ENCODE data around the gene CFAP97D2.
"Not testable (repeated sequence)": the region's sequence is repeated elsewhere in the genome, so short reads cannot be mapped to it uniquely, and the experiment has no call there.

Gene CFAP97D2

GRCh38 chr13:114157869-114158495 lies 21.1 kb upstream of the CFAP97D2 start:
- DNase-seq = no peak
- peaks cover 49% of the 10 kb centered on the region for H3K4me1 ChIP-seq (ENCODE audit: control insufficient read depth, insufficient read depth, low read length, poor library complexity, severe bottlenecking)
- no peak overlapping the region for H3K4me3 ChIP-seq (ENCODE audit: insufficient read depth, low read depth, low read length, poor library complexity, severe bottlenecking)
- H3K9me3 ChIP-seq (ENCODE audit: control insufficient read depth, low read length) = no peaks in the 10 kb centered on the region
- no peaks in the 10 kb centered on the region for H3K36me3 ChIP-seq (ENCODE audit: control insufficient read depth, insufficient read depth, low read length)
- no peaks in the 10 kb centered on the region for H3K27me3 ChIP-seq (replicated peaks; ENCODE audit: control insufficient read depth, insufficient read depth, low read length, poor library complexity, severe bottlenecking)
- H3K27ac ChIP-seq (ENCODE audit: insufficient read depth, low read length, poor library complexity, severe bottlenecking) = peak overlapping the region; percentile 14

- H3K36me3 ChIP-seq (ENCODE audit: control insufficient read depth, insufficient read depth, low read length); H3K4me3 ChIP-seq (ENCODE audit: insufficient read depth, low read depth, low read length, poor library complexity, severe bottlenecking); H3K9me3 ChIP-seq (ENCODE audit: control insufficient read depth, low read length); H3K27ac ChIP-seq (ENCODE audit: insufficient read depth, low read length, poor library complexity, severe bottlenecking); H3K27me3 ChIP-seq (replicated peaks; ENCODE audit: control insufficient read depth, insufficient read depth, low read length, poor library complexity, severe bottlenecking); DNase-seq: not testable (repeated sequence)
- peaks cover 56% of the 10 kb centered on the region for H3K4me1 ChIP-seq (ENCODE audit: control insufficient read depth, insufficient read depth, low read length, poor library complexity, severe bottlenecking)
Observed at GRCh38 chr13:114158869-114159666, 20.0 kb upstream of the CFAP97D2 start.

DNA sequence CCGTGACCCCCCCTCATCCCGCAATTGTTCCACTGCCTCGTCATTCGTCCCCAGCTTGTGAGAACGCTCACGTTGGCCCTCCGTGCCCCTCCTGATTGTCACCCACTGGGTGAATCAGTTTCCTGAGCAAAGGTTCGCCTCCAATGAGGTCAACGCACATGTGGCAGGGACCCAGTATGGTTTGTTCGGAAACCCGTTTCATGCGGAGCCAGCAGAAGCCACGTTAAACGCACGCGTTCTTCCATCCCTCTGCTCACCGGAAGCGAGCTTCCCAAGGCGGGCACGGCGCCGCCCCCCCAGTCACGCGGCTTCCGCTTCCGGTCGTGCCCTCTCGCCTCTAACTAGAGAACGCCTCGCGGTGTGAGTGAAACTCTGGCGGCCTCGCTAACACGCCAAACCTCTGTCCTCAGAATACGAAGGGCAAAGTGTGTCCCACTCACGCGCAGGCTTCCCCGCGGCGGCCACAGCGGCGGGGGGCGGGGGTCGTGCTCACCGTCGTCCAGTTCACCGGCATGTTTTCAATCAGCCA lies 18.0 kb upstream of the CFAP97D2 start:
- Histone ChIP-seq H3K27ac (ENCODE audit: insufficient read depth, low read length, poor library complexity, severe bottlenecking) (peak overlapping the region; percentile 54), H3K9me3 (ENCODE audit: control insufficient read depth, low read length) (no peaks in the 10 kb centered on the region)
- no peak for DNase-seq

DNA sequence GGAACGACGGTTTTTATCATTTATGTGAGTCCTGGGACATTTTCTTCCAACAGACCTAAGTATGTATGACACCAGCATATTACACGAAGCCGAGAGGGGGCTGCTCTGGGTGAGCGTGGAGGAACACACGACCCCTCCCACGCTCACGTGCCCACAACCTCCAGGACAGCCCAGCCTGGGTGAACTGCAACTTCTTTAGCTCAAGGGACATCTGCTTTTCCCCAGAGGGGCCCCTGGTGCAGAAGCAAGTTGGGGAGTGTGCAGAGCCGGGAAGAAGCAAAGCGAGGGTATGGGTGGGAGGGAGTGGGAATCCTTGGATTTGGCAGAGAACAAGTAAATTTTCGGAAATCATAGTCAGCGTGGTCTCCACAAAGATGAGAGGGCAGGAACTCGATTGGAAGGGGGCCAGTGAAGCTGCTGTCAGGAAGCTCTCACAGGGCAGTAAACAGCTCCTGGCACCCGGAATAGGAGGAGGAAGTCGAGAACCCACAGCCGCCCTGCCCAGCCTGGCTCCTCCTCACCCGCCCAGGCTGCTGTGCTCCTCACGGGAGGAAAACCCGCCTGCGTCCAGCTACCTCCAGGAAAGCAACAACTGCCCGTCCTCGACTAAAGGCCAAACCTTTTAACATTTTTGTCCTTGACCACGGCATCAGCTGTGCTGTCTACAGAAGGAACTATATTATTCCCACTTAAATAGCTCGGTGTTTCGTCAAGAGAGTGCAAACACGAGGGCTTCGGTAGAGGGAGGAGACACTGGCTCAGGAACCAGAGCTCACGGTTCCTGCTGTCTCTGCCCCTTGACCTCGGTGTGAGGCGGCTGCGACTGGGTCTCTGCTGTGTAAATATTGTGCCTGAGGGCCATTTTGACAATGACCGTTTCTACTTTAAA lies 17.2 kb upstream of the CFAP97D2 start:
- H3K9me3 ChIP-seq (ENCODE audit: control insufficient read depth, low read length) = no peaks in the 10 kb centered on the region
- peak overlapping the region; percentile 32 for H3K4me3 ChIP-seq (ENCODE audit: insufficient read depth, low read depth, low read length, poor library complexity, severe bottlenecking)
- H3K27ac ChIP-seq (ENCODE audit: insufficient read depth, low read length, poor library complexity, severe bottlenecking) = peak overlapping the region; percentile 54
- H3K4me1 ChIP-seq (ENCODE audit: control insufficient read depth, insufficient read depth, low read length, poor library complexity, severe bottlenecking) = peaks cover 51% of the 10 kb centered on the region
- H3K27me3 ChIP-seq (replicated peaks; ENCODE audit: control insufficient read depth, insufficient read depth, low read length, poor library complexity, severe bottlenecking) = no peaks in the 10 kb centered on the region
- DNase-seq = no peak
- H3K36me3 ChIP-seq (ENCODE audit: control insufficient read depth, insufficient read depth, low read length) = no peaks in the 10 kb centered on the region

More for the DNA sequence above, 18.0 kb upstream of the CFAP97D2 start:
- Histone ChIP-seq H3K4me1 (ENCODE audit: control insufficient read depth, insufficient read depth, low read length, poor library complexity, severe bottlenecking) (peaks cover 54% of the 10 kb centered on the region), H3K4me3 (ENCODE audit: insufficient read depth, low read depth, low read length, poor library complexity, severe bottlenecking) (no peak overlapping the region), H3K36me3 (ENCODE audit: control insufficient read depth, insufficient read depth, low read length) (no peaks in the 10 kb centered on the region), H3K27me3 (replicated peaks; ENCODE audit: control insufficient read depth, insufficient read depth, low read length, poor library complexity, severe bottlenecking) (no peaks in the 10 kb centered on the region)

DNA sequence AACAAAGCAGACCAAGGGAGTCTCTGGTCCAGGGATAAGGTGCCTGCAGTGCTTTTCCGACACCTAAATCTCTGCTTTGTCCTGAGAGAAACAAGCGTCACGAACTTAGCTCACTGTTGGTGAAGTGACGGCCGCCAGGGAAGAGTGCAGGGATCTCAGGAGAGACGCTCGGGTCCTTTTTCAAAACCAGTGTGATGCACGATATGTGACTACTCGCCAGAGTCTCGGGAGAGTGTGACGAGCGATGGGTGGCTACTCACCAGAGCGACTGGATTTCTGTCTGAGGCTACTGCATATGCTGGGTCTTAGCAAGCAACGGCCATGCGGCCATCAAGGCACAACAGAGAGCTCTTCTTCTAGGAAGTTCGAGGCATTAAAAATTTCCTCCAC lies 16.5 kb upstream of the CFAP97D2 start:
- peak overlapping the region; percentile 32 for H3K4me3 ChIP-seq (ENCODE audit: insufficient read depth, low read depth, low read length, poor library complexity, severe bottlenecking)
- H3K36me3 ChIP-seq (ENCODE audit: control insufficient read depth, insufficient read depth, low read length) = no peaks in the 10 kb centered on the region
- no peak for DNase-seq
- no peaks in the 10 kb centered on the region for H3K27me3 ChIP-seq (replicated peaks; ENCODE audit: control insufficient read depth, insufficient read depth, low read length, poor library complexity, severe bottlenecking)
- peak overlapping the region; percentile 54 for H3K27ac ChIP-seq (ENCODE audit: insufficient read depth, low read length, poor library complexity, severe bottlenecking)
- peaks cover 45% of the 10 kb centered on the region for H3K4me1 ChIP-seq (ENCODE audit: control insufficient read depth, insufficient read depth, low read length, poor library complexity, severe bottlenecking)
- H3K9me3 ChIP-seq (ENCODE audit: control insufficient read depth, low read length) = no peaks in the 10 kb centered on the region

DNA sequence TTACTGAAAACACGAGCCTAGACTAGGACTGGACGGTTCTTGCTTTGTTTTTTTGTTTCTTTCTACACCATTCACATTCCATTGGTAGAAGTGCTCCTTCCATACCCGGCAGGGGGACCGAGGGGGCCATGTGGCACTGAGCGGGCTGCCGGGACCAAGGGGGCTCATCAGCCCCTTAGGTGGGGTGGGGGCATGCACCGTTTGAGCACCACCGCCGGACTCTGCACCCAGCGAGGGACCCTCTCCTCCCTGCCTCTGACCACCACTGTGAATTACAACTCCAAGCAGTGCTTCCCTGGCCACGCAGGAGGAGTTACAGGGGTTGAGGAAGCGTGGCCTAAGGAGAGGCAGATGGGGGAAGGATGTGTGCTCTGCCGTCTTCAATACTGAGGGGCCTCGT lies 15.0 kb upstream of the CFAP97D2 start:
- Histone ChIP-seq H3K4me1 (ENCODE audit: control insufficient read depth, insufficient read depth, low read length, poor library complexity, severe bottlenecking) (peaks cover 40% of the 10 kb centered on the region), H3K27me3 (replicated peaks; ENCODE audit: control insufficient read depth, insufficient read depth, low read length, poor library complexity, severe bottlenecking) (no peaks in the 10 kb centered on the region), H3K36me3 (ENCODE audit: control insufficient read depth, insufficient read depth, low read length) (no peaks in the 10 kb centered on the region), H3K9me3 (ENCODE audit: control insufficient read depth, low read length) (no peaks in the 10 kb centered on the region), H3K4me3 (ENCODE audit: insufficient read depth, low read depth, low read length, poor library complexity, severe bottlenecking) (no peak overlapping the region), H3K27ac (ENCODE audit: insufficient read depth, low read length, poor library complexity, severe bottlenecking) (no peak overlapping the region)
- DNase-seq = no peak

DNA sequence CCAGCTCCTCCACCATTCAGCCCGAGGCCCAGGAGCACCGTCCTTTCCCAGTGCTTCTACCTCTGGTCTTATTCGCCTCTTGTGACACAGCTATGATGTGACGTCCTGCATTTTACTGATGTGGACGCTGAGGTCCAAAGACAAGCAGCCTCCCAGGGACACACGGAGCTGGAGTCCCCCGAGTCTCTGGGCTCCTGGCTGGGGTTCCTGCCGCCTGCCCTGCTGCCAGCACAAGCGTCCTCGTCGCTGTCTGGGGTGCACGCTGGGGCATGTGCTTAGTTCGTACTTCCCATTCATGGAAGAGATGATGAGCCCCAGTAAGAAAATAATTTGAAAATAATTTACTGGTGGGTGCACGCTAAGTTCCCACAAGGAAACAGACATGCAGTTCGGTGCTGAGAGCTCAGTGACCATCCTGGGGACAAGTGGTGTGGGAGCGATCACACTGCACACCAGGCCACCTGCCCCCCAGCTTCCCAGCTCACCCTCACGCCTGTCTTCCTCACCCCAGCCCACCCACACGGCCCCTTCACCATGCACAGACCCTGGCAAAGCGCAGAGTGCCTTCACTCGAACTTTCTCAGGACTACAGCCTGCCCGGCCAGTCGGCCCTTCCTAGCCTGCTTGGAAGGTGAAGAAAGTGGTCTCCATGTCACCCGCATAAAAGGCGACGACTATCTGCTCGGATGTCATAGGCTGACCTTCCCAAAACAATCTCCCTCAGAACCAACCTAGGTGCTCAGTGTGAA lies 14.2 kb upstream of the CFAP97D2 start:
- no peak for DNase-seq
- no peak overlapping the region for H3K4me3 ChIP-seq (ENCODE audit: insufficient read depth, low read depth, low read length, poor library complexity, severe bottlenecking)
- H3K36me3 ChIP-seq (ENCODE audit: control insufficient read depth, insufficient read depth, low read length) = no peaks in the 10 kb centered on the region
- no peaks in the 10 kb centered on the region for H3K27me3 ChIP-seq (replicated peaks; ENCODE audit: control insufficient read depth, insufficient read depth, low read length, poor library complexity, severe bottlenecking)
- H3K4me1 ChIP-seq (ENCODE audit: control insufficient read depth, insufficient read depth, low read length, poor library complexity, severe bottlenecking) = peaks cover 40% of the 10 kb centered on the region
- no peaks in the 10 kb centered on the region for H3K9me3 ChIP-seq (ENCODE audit: control insufficient read depth, low read length)
- H3K27ac ChIP-seq (ENCODE audit: insufficient read depth, low read length, poor library complexity, severe bottlenecking) = no peak overlapping the region

DNA sequence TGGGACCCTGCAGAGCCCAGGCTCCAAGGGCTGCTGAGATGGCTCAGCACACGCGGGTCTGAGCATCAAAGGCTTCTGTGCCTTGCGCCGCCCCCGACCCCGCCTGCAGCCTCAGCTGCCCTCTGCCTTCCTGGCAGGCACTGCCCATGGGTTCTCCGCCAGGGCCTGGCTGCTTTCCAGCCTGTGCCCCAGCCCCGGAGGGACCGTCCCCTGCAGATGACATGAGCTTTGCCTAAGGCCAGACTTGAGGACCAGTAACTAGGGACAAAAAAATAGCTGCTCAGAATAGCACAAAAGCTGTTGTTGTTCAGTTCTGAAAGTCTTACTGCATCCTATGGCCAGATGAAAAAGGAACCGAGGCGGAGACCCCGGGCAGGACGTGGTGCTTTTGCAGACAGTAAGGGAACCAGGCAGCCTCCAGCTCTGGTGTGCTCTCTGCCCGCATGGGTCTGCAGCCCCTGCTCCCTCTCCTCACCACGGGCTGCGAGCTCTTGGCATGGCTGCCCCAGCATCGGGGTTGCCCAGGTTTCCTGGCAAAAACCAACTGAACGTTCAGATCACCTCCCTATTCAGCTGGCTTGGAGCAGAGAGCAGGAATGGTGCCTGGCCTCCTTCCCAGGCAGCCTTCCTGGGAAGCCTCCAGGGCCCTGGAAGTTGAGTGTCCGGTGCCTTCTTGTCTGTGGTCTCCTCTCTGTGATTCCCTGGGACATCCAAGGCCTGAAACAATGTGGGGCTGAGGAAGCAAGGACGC lies 12.5 kb upstream of the CFAP97D2 start:
- H3K36me3 ChIP-seq (ENCODE audit: control insufficient read depth, insufficient read depth, low read length) = no peaks in the 10 kb centered on the region
- H3K27ac ChIP-seq (ENCODE audit: insufficient read depth, low read length, poor library complexity, severe bottlenecking) = no peak overlapping the region
- H3K4me3 ChIP-seq (ENCODE audit: insufficient read depth, low read depth, low read length, poor library complexity, severe bottlenecking) = no peak overlapping the region
- no peaks in the 10 kb centered on the region for H3K9me3 ChIP-seq (ENCODE audit: control insufficient read depth, low read length)
- no peak for DNase-seq
- peaks cover 32% of the 10 kb centered on the region for H3K4me1 ChIP-seq (ENCODE audit: control insufficient read depth, insufficient read depth, low read length, poor library complexity, severe bottlenecking)
- H3K27me3 ChIP-seq (replicated peaks; ENCODE audit: control insufficient read depth, insufficient read depth, low read length, poor library complexity, severe bottlenecking) = no peaks in the 10 kb centered on the region

DNA sequence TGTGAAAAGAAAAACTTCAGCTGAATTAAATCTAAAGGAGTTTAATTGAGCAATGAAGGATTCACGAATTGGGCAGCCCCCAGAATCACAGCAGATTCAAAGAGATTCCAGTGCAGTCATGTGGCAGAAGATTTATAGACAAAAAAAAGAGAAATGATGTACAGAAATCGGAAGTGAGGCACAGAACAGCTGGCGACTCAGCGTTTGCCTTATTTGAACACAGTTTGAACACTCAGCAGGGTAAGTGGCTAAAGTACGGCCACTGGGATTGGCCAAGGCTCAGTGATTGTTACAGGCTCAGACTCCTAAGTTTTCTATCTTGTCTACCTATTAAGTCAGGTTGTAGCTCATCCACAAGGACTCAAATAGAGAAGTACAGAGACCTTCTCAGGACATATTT lies 11.6 kb upstream of the CFAP97D2 start:
- Histone ChIP-seq H3K36me3 (ENCODE audit: control insufficient read depth, insufficient read depth, low read length) (no peaks in the 10 kb centered on the region), H3K4me3 (ENCODE audit: insufficient read depth, low read depth, low read length, poor library complexity, severe bottlenecking) (no peak overlapping the region), H3K27ac (ENCODE audit: insufficient read depth, low read length, poor library complexity, severe bottlenecking) (no peak overlapping the region), H3K9me3 (ENCODE audit: control insufficient read depth, low read length) (peaks cover 3% of the 10 kb centered on the region), H3K27me3 (replicated peaks; ENCODE audit: control insufficient read depth, insufficient read depth, low read length, poor library complexity, severe bottlenecking) (no peaks in the 10 kb centered on the region), H3K4me1 (ENCODE audit: control insufficient read depth, insufficient read depth, low read length, poor library complexity, severe bottlenecking) (peaks cover 23% of the 10 kb centered on the region)
- DNase-seq = no peak

Data from effector memory CD4-positive, alpha-beta T cell (primary cell).